Epithelial cell of proximal tubule (primary cell): ENCODE results near the gene ANO10. TPM values are rescaled to one million over a fixed set of nuclear protein-coding genes. Genes with fewer than 3 reads are reported as not detected.

Experiments used
- DNase-seq: peaks from one replicate; pipeline ENCODE4 v3.0.0-alpha.2; 2011; ENCODE audit warnings: low read depth
- H3K4me3 ChIP-seq: 2 replicates; pipeline ENCODE4 v1.5.1; 2011; ENCODE audit warnings: low read depth, mild to moderate bottlenecking, low read length
- total RNA-seq: library from RNA; depleted of rRNA; stranded (reverse); fragments of >200 nt; gene quantifications from 2 replicates; pipeline ENCODE4 v1.2.3, GENCODE V29; 2015
- TF ChIP-seq, protein P1 (sequence below): conservative IDR thresholded peaks from 2 replicates; pipeline ENCODE4 v1.5.1; 2012; ENCODE audit warnings: low read depth, mild to moderate bottlenecking, low read length

The ANO10 gene
- total RNA-seq, 1 donor from 2014 or later = 30.7 TPM

DNA sequence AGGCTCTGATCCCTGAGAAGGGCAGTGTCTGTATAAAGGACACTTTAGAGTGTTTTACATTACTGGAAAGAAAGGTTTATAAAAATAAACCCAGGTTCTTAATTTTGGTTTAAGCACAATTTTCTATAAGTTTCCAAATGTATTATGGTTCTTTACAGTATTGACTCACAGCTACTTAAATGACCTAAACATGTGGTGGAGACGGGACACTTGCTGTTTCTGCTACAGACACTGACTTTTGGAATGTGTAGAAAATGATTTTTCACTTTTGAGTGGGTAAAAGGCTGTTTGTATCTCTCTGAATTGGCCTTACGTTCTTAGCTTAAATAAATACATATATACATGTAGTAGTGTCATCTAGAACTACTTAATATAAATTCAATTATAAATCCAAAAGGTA, 280.0 kb downstream of the ANO10 start:
- no peak for DNase-seq
- H3K4me3 ChIP-seq = no peak overlapping the region
- TF ChIP-seq, protein P1, sequence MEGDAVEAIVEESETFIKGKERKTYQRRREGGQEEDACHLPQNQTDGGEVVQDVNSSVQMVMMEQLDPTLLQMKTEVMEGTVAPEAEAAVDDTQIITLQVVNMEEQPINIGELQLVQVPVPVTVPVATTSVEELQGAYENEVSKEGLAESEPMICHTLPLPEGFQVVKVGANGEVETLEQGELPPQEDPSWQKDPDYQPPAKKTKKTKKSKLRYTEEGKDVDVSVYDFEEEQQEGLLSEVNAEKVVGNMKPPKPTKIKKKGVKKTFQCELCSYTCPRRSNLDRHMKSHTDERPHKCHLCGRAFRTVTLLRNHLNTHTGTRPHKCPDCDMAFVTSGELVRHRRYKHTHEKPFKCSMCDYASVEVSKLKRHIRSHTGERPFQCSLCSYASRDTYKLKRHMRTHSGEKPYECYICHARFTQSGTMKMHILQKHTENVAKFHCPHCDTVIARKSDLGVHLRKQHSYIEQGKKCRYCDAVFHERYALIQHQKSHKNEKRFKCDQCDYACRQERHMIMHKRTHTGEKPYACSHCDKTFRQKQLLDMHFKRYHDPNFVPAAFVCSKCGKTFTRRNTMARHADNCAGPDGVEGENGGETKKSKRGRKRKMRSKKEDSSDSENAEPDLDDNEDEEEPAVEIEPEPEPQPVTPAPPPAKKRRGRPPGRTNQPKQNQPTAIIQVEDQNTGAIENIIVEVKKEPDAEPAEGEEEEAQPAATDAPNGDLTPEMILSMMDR = no peak

DNA sequence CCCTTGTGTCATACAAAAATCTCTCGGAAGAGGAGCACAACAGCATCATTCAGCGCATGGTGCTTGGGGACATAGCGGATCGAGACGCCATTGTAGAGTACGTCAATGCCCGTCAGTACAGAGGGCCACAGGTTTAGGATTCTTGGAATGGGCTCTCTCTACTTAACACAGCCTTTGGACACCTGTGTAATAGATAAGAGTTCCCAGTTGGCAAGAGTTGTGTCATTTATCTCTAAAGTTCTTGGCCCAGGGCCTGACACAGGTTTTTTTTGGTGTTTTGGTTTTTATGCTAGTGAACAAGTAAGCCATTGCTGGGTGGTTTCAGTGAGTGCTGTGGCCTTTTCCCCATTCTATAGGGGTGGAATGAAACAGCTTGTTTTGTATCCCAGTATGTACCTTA, 281.4 kb downstream of the ANO10 start:
- H3K4me3 ChIP-seq = no peak overlapping the region
- TF ChIP-seq, protein P1 = no peak
- DNase-seq = no peak

DNA sequence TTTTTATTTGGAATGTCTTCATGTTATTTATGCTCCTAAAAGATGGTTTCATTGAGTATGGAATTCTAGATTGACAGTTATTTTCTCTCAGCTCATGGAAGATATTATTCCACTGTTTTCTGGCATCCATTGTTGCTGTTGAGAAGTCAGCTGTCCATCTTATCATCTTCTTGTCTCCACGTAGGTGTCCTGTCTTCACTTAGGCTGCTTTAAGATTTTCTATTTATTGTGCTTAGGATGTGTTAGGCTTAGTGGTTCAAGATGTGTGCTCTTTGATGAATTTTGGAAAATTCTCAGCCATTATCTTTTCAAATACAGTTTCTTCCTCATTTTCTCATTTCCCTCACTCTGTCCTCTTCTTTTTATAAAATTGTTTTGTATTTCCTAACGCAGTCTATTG, 283.5 kb downstream of the ANO10 start:
- H3K4me3 ChIP-seq = no peak overlapping the region
- TF ChIP-seq, protein P1 = no peak
- DNase-seq = no peak

DNA sequence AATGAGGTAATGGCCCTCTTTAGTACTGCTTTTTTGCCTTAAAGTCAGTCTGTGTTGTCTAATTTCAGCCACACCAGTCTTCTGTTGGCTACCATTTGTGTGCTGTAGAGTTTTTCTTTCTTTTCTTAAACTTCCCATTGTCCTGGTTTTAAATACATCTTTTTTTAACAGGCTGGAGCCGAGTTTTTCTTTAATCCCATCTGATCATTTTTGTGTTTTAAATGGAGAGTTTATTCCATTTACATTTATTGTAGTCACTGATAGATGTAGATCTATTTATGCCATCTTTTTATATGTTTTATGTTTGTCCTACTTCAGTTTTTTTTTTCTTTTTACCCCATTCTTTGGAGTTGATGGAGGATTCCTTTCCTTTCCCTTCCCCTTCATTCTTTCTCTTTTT, 286.0 kb downstream of the ANO10 start:
- H3K4me3 ChIP-seq = no peak overlapping the region
- no peak for DNase-seq
- TF ChIP-seq, protein P1 = no peak

DNA sequence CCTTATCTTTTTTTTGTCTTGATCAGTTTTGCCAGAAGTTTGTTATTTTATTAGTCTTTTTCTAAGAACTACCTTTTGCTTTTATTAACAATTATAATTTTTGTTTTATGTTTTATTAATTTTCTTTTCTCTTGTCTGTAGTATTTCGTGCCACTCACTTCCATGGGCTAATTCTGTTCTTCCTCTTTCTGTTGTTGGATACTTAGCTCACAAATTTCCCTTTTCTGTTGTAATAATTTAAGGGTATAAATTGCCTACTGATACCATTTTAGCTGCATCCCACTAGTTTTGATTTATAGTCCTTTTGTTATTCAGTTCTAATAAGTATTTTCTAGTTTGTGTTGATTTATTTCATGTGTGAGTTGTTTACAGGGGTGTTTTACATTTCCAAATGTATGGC, 286.8 kb downstream of the ANO10 start:
- TF ChIP-seq, protein P1 = no peak
- no peak for DNase-seq
- no peak overlapping the region for H3K4me3 ChIP-seq

DNA sequence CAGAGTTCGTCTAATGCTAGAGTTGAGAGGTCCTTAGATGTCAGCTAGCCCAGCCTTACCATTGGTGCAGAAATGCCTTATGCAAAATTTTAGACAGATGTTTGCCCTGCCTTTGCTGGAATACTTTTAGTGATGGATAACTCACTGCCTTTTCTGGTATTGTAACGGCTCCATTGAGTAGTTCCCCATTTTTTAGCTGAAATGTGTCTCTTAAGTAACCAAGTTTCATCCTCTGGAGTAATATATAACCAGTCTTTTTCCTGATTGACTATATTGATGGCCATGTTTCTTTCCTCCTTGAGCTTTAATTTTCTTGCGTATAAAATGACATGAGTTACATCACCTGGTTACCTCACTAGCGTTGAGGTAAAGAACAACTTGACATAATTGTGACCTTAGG, 290.4 kb downstream of the ANO10 start:
- H3K4me3 ChIP-seq = no peak overlapping the region
- TF ChIP-seq, protein P1 = no peak
- no peak for DNase-seq

DNA sequence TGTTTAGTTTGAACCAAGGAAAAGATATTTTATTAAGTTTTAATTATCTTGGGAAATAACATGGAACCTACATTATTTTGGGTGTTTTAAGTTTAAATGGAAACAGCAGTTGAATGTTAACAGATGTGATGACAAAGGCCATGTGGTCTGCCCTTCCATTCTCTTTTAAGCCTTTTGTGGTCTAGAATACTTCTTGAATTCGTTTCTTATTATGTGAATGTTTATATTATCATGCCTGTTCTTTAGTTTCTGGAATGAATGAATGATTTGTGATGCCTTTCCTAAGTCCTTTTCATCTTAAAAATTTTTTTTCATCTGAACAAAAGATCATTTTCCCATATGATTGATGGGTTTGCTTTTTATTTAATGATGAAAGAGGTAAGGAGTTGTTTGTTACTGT, 290.8 kb downstream of the ANO10 start:
- TF ChIP-seq, protein P1 = no peak
- no peak for DNase-seq
- H3K4me3 ChIP-seq = no peak overlapping the region
